GM12878 (cell line): ENCODE measurements around the gene AMZ2. TPM values are rescaled to one million over a fixed set of nuclear protein-coding genes. Genes with fewer than 3 reads are reported as not detected.
A peak's percentile ranks its signal among the peaks of the same experiment; 100 is the strongest.

Source experiments
- ASH2L ChIP-seq: fragments of 300-600, 200-600 bp; sonication (generic); IDR thresholded peaks from 2 replicates; pipeline ENCODE4 v1.6.1; 2017; ENCODE audit warnings: low read depth, mild to moderate bottlenecking, borderline replicate concordance
- ETV6 ChIP-seq, 2 experiments: fragments of 450-650 bp in 1 of 2; IDR thresholded peaks in 1 of 2; conservative IDR thresholded peaks in 1 of 2; 2 replicates each; pipeline ENCODE4 v1.6.1; 2014; ENCODE audit warnings: antibody characterized with exemption in 1 of 2, borderline replicate concordance in 1 of 2, low read depth in 1 of 2, mild to moderate bottlenecking in 1 of 2, moderate library complexity in 1 of 2
- FOS ChIP-seq: IDR thresholded peaks from 3 replicates; pipeline ENCODE4 v1.6.1; 2011; ENCODE audit warnings: borderline replicate concordance; ENCODE audit not compliant: insufficient read length; ENCODE audit errors: extremely low read depth
- HCFC1 ChIP-seq: fragments of 150-350 bp; IDR thresholded peaks from 2 replicates; pipeline ENCODE4 v1.6.1; 2014; ENCODE audit warnings: low read length
- HDAC6 ChIP-seq: fragments of 200-600 bp; sonication (generic); IDR thresholded peaks from one replicate; pipeline ENCODE4 v1.8.0; 2017; ENCODE audit warnings: antibody characterized with exemption; ENCODE audit not compliant: unreplicated experiment
- MTA2 ChIP-seq: fragments of 450-650 bp; IDR thresholded peaks from 2 replicates; pipeline ENCODE4 v1.6.1; 2016; ENCODE audit warnings: low read depth, mild to moderate bottlenecking, moderate library complexity
- NFYA ChIP-seq: IDR thresholded peaks from 2 replicates; pipeline ENCODE4 v1.6.1; 2011; ENCODE audit warnings: low read depth, mild to moderate bottlenecking, low read length, improper control_type of control experiment, borderline replicate concordance
- POLR2AphosphoS2 ChIP-seq: IDR thresholded peaks from 2 replicates; pipeline ENCODE4 v1.6.1; 2011; ENCODE audit warnings: low read depth, mild to moderate bottlenecking, low read length, improper control_type of control experiment, moderate library complexity
- POLR2AphosphoS5 ChIP-seq: IDR thresholded peaks from 2 replicates; pipeline ENCODE4 v1.6.1; 2011; ENCODE audit warnings: mild to moderate bottlenecking, low read length, inconsistent platforms
- RELA ChIP-seq: fragments of 450-650 bp; IDR thresholded peaks from 2 replicates; pipeline ENCODE4 v1.8.0; 2014; ENCODE audit warnings: borderline replicate concordance; ENCODE audit not compliant: partially characterized antibody
- SP1 ChIP-seq: IDR thresholded peaks from one replicate; pipeline ENCODE4 v1.6.1; 2011; ENCODE audit warnings: low read depth, low read length
- SUPT20H ChIP-seq: IDR thresholded peaks from 2 replicates; pipeline ENCODE4 v1.6.1; 2011; ENCODE audit warnings: low read depth, mild to moderate bottlenecking, low read length, moderate library complexity, borderline replicate concordance; ENCODE audit not compliant: control insufficient read depth
- ZBED1 ChIP-seq: IDR thresholded peaks from 2 replicates; pipeline ENCODE4 v1.6.1; 2016; ENCODE audit warnings: borderline replicate concordance
- polyA plus RNA-seq, 11 experiments: library from polyadenylated mRNA; depleted of rRNA in 4 of 11; unstranded in 6 of 11; stranded (reverse) in 5 of 11; fragments of >200 nt; fragmentation: Nextera tagmentation in 4 of 11; fragmentation: Illumina TruSeq in 1 of 11; extraction: Ambion mirVana in 4 of 11; extraction: Trizol in 1 of 11; gene quantifications; 1 replicate in 1 of 11; 2 replicates in 10 of 11; pipeline versions ENCODE4 v1.2.1 to v1.2.3, GENCODE V29; 2011 to 2016; ENCODE audit warnings: inconsistent platforms in 2 of 11, missing spikeins in 2 of 11, low read depth in 1 of 11
- total RNA-seq, 4 experiments: library from RNA; depleted of rRNA in 3 of 4; stranded (reverse); fragments of >200 nt in 3 of 4; fragmentation: Illumina TruSeq in 1 of 4; extraction: Trizol in 1 of 4; gene quantifications; 2 replicates each; pipeline versions ENCODE4 v1.2.1 to v1.2.3, GENCODE V29; 2013 to 2021
- TF ChIP-seq, protein P1 (sequence below): IDR thresholded peaks from 2 replicates; pipeline ENCODE4 v1.6.1; 2012; ENCODE audit warnings: improper control_type of control experiment, low read depth, low read length; ENCODE audit not compliant: insufficient replicate concordance
- TF ChIP-seq, protein P2 (sequence below): fragments of 450-650 bp; formaldehyde crosslinking; IDR thresholded peaks from 2 replicates; pipeline ENCODE4 v1.4.0; 2022; ENCODE audit warnings: mild to moderate bottlenecking, moderate library complexity
- TF ChIP-seq, protein P3 (sequence below): fragments of 450-650 bp; IDR thresholded peaks from 2 replicates; pipeline ENCODE4 v1.6.1; 2016; ENCODE audit warnings: mild to moderate bottlenecking, moderate library complexity, borderline replicate concordance

Gene AMZ2
- total and polyA plus RNA-seq, 10 of the 15 experiments (the other 5 are each of a cell fraction or from before 2014, with no cell fraction given): 79.1 to 189 (median 126) TPM

DNA sequence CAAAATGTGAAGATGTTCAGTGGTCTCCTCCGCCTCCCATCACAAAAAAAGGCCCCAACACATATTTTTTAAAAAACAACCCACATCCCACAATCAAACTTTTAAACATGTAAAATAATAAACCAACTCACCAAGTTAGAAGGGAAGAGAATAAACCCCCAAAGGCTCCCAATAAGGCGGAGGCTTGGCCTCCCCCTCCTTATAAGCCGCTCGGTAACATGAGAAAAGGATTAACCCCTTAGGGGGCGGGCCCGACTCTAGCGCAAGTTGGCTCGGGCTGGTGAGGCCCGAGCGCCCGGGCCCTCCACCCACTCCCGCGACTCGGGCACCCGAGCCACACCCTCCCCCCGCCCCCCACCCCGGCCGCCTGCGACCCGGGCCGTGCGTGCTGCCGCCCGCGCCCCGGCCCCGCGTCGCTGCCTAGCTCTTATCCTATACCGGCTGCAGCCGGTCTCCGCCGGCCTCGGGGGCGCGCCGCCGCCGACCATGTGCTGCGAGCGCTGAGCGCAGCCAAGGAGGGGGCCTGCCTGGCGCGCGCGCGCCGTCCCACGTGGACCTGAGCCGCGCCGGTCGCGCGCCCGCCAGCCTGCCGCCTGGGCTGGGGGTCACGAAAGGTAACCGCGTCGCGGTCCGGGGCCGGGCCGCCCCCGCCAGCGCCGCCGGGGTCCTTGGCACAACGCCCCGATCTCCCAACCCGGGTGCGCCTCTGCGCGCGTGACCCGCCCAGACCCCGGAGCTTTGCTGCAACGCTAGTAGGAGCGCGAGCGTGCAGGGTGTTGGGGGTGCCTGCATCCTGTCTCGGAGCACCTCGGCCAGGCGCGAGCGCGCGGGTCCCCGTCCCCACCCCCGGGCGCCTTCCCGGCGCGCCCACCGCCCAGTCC, 43.4 kb downstream of the AMZ2 start, which contains the start of the genes ARSG and SLC16A6 (continued):
- TF ChIP-seq SP1: no peak
- no peak for TF ChIP-seq FOS
- no peak for TF ChIP-seq SUPT20H
- TF ChIP-seq, protein P1, sequence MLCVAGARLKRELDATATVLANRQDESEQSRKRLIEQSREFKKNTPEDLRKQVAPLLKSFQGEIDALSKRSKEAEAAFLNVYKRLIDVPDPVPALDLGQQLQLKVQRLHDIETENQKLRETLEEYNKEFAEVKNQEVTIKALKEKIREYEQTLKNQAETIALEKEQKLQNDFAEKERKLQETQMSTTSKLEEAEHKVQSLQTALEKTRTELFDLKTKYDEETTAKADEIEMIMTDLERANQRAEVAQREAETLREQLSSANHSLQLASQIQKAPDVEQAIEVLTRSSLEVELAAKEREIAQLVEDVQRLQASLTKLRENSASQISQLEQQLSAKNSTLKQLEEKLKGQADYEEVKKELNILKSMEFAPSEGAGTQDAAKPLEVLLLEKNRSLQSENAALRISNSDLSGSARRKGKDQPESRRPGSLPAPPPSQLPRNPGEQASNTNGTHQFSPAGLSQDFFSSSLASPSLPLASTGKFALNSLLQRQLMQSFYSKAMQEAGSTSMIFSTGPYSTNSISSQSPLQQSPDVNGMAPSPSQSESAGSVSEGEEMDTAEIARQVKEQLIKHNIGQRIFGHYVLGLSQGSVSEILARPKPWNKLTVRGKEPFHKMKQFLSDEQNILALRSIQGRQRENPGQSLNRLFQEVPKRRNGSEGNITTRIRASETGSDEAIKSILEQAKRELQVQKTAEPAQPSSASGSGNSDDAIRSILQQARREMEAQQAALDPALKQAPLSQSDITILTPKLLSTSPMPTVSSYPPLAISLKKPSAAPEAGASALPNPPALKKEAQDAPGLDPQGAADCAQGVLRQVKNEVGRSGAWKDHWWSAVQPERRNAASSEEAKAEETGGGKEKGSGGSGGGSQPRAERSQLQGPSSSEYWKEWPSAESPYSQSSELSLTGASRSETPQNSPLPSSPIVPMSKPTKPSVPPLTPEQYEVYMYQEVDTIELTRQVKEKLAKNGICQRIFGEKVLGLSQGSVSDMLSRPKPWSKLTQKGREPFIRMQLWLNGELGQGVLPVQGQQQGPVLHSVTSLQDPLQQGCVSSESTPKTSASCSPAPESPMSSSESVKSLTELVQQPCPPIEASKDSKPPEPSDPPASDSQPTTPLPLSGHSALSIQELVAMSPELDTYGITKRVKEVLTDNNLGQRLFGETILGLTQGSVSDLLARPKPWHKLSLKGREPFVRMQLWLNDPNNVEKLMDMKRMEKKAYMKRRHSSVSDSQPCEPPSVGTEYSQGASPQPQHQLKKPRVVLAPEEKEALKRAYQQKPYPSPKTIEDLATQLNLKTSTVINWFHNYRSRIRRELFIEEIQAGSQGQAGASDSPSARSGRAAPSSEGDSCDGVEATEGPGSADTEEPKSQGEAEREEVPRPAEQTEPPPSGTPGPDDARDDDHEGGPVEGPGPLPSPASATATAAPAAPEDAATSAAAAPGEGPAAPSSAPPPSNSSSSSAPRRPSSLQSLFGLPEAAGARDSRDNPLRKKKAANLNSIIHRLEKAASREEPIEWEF: no peak
- peak; percentile 69; the same call in 1 of the 2 replicates for TF ChIP-seq POLR2AphosphoS5
- peak; percentile 80; the same call in 1 of the 2 replicates for TF ChIP-seq ASH2L
- no peak for TF ChIP-seq ETV6 (conservative IDR thresholded peaks at IDR 0.05 in 1 of 2, IDR thresholded peaks at IDR 0.05 in 1 of 2; ENCODE audit: borderline replicate concordance in 1 of 2, low read depth in 1 of 2)
- TF ChIP-seq MTA2: no peak
- TF ChIP-seq, protein P2, sequence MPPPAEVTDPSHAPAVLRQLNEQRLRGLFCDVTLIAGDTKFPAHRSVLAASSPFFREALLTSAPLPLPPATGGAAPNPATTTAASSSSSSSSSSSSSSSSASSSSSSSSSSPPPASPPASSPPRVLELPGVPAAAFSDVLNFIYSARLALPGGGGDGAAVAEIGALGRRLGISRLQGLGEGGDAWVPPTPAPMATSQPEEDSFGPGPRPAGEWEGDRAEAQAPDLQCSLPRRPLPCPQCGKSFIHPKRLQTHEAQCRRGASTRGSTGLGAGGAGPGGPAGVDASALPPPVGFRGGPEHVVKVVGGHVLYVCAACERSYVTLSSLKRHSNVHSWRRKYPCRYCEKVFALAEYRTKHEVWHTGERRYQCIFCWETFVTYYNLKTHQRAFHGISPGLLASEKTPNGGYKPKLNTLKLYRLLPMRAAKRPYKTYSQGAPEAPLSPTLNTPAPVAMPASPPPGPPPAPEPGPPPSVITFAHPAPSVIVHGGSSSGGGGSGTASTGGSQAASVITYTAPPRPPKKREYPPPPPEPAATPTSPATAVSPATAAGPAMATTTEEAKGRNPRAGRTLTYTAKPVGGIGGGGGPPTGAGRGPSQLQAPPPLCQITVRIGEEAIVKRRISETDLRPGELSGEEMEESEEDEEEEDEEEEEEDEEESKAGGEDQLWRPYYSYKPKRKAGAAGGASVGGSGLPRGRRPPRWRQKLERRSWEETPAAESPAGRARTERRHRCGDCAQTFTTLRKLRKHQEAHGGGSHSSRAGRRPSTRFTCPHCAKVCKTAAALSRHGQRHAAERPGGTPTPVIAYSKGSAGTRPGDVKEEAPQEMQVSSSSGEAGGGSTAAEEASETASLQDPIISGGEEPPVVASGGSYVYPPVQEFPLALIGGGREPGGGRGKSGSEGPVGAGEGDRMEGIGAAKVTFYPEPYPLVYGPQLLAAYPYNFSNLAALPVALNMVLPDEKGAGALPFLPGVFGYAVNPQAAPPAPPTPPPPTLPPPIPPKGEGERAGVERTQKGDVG: no peak
- no peak for TF ChIP-seq POLR2AphosphoS2
- TF ChIP-seq HCFC1: no peak
- TF ChIP-seq HDAC6: peak; percentile 68
- TF ChIP-seq, protein P3, sequence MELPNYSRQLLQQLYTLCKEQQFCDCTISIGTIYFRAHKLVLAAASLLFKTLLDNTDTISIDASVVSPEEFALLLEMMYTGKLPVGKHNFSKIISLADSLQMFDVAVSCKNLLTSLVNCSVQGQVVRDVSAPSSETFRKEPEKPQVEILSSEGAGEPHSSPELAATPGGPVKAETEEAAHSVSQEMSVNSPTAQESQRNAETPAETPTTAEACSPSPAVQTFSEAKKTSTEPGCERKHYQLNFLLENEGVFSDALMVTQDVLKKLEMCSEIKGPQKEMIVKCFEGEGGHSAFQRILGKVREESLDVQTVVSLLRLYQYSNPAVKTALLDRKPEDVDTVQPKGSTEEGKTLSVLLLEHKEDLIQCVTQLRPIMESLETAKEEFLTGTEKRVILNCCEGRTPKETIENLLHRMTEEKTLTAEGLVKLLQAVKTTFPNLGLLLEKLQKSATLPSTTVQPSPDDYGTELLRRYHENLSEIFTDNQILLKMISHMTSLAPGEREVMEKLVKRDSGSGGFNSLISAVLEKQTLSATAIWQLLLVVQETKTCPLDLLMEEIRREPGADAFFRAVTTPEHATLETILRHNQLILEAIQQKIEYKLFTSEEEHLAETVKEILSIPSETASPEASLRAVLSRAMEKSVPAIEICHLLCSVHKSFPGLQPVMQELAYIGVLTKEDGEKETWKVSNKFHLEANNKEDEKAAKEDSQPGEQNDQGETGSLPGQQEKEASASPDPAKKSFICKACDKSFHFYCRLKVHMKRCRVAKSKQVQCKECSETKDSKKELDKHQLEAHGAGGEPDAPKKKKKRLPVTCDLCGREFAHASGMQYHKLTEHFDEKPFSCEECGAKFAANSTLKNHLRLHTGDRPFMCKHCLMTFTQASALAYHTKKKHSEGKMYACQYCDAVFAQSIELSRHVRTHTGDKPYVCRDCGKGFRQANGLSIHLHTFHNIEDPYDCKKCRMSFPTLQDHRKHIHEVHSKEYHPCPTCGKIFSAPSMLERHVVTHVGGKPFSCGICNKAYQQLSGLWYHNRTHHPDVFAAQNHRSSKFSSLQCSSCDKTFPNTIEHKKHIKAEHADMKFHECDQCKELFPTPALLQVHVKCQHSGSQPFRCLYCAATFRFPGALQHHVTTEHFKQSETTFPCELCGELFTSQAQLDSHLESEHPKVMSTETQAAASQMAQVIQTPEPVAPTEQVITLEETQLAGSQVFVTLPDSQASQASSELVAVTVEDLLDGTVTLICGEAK: peak; percentile 31; the same call in 1 of the 2 replicates
- no peak for TF ChIP-seq ZBED1
- TF ChIP-seq RELA: no peak
- TF ChIP-seq NFYA: no peak
